HepG2 (cell line): ENCODE measurements around the gene GPR12. TPM values are rescaled to one million over a fixed set of nuclear protein-coding genes. Genes with fewer than 3 reads are reported as not detected.

ENCODE experiments used
- ATAC-seq: fragments of 200-7000 bp; cut with Tn5 transposase; 3 replicates; pipeline ENCODE4 v1.9.1; 2020; ENCODE audit warnings: mild to moderate bottlenecking, moderate library complexity
- BruUV-seq: library from RNA; stranded (reverse); fragments of 400-500 nt; replicated peaks from 2 replicates; lab custom pipeline; 2021; lab: Mats Ljungman, UMichigan
- CTCF ChIA-PET: fragments of 300-600 bp; formaldehyde crosslinking; extraction: SDS; loops from one replicate; lab custom pipeline; 2021; ENCODE audit warnings: low total read pairs, inconsistent platforms, low intra/inter-chr PET ratio; lab: Yijun Ruan, JAX
- POLR2A ChIA-PET: fragments of 350-600 bp; sonication (Branson Sonifier 250); formaldehyde crosslinking; loops from one replicate; lab custom pipeline; 2020; ENCODE audit warnings: antibody characterized with exemption, inconsistent platforms; lab: Yijun Ruan, JAX
- DNase-seq: peaks from one replicate; pipeline ENCODE4 v3.0.0-alpha.2; 2015; ENCODE audit warnings: low spot score
- FAIRE-seq: peaks from 3 replicates; lab custom pipeline; 2011; peaks lifted over from hg19 to GRCh38; lab: Jason Lieb, UNC
- H2AFZ ChIP-seq: one replicate; pipeline ENCODE4 v1.6.1; 2011; ENCODE audit warnings: low read length, inconsistent platforms
- H3K27ac ChIP-seq: fragments of 300-600 bp; 3 replicates; pipeline ENCODE4 v1.8.0; 2011; ENCODE audit warnings: mixed run types, mild to moderate bottlenecking, mixed read lengths, low read length, inconsistent platforms; ENCODE audit not compliant: insufficient read depth; ENCODE audit errors: extremely low read length
- H3K27me3 ChIP-seq, 2 experiments: fragments of 200-600 bp in 1 of 2; 2 replicates in 1 of 2; 3 replicates in 1 of 2; pipeline versions ENCODE4 v1.6.0 to v1.8.0; 2011; ENCODE audit warnings: low read length in 2 of 2, mild to moderate bottlenecking in 2 of 2, moderate library complexity in 2 of 2, inconsistent platforms in 1 of 2; ENCODE audit not compliant: insufficient read depth in 2 of 2, control insufficient read depth in 1 of 2
- H3K36me3 ChIP-seq, 2 experiments: fragments of 200-600 bp in 1 of 2; replicated peaks in 1 of 2; 2 replicates in 1 of 2; 3 replicates in 1 of 2; pipeline versions ENCODE4 v1.5.1 to v1.8.0; 2011; ENCODE audit warnings: low read length in 2 of 2, inconsistent platforms in 1 of 2; ENCODE audit not compliant: insufficient read depth in 2 of 2, control insufficient read depth in 1 of 2
- H3K4me1 ChIP-seq: 2 replicates; pipeline ENCODE4 v1.5.1; 2012; ENCODE audit warnings: low read length, inconsistent platforms; ENCODE audit not compliant: insufficient read depth
- H3K4me2 ChIP-seq: 2 replicates; pipeline ENCODE4 v1.6.0; 2011; ENCODE audit warnings: low read depth, low read length, inconsistent platforms
- H3K4me3 ChIP-seq, 3 experiments: fragments of 200-600 bp in 1 of 3; sonication (generic), shearing (Covaris generic) in 1 of 3; replicated peaks in 1 of 3; 2 replicates each; pipeline ENCODE4 v1.5.1; 2011 to 2016; ENCODE audit warnings: low read length in 3 of 3, inconsistent platforms in 2 of 3, low read depth in 2 of 3, mild to moderate bottlenecking in 2 of 3, control low read depth in 1 of 3, mixed read lengths in 1 of 3; ENCODE audit not compliant: insufficient read depth in 1 of 3
- H3K79me2 ChIP-seq: one replicate; pipeline ENCODE4 v1.6.1; 2011; ENCODE audit warnings: low read length, inconsistent platforms; ENCODE audit not compliant: insufficient read depth
- H3K9ac ChIP-seq: 2 replicates; pipeline ENCODE4 v1.6.0; 2011; ENCODE audit warnings: mild to moderate bottlenecking, low read depth, low read length, inconsistent platforms; ENCODE audit not compliant: insufficient read depth
- H3K9me3 ChIP-seq: 2 replicates; pipeline ENCODE4 v1.5.1; 2012; ENCODE audit warnings: mild to moderate bottlenecking, low read length
- H4K20me1 ChIP-seq: 2 replicates; pipeline ENCODE4 v1.6.0; 2011; ENCODE audit warnings: inconsistent platforms, mild to moderate bottlenecking, low read length, moderate library complexity; ENCODE audit not compliant: insufficient read depth
- ELF3 ChIP-seq: IDR thresholded peaks from 2 replicates; pipeline ENCODE4 v1.6.1; 2016; ENCODE audit warnings: missing genetic modification reagents, missing compliant biosample characterization
- GATAD1 ChIP-seq: IDR thresholded peaks from 2 replicates; pipeline ENCODE4 v1.6.1; 2016; ENCODE audit warnings: missing genetic modification reagents, missing compliant biosample characterization
- HIVEP1 ChIP-seq: sonication (generic); formaldehyde crosslinking; IDR thresholded peaks from 2 replicates; pipeline ENCODE4 v1.4.0; 2020; ENCODE audit warnings: mild to moderate bottlenecking, missing genetic modification reagents
- MAF1 ChIP-seq: sonication (generic); formaldehyde crosslinking; IDR thresholded peaks from 2 replicates; pipeline ENCODE4 v1.5.0; 2020; ENCODE audit warnings: missing genetic modification reagents, borderline replicate concordance
- POLR2G ChIP-seq: fragments of 200-400 bp; formaldehyde crosslinking; IDR thresholded peaks from 2 replicates; pipeline ENCODE4 v1.6.1; 2018; ENCODE audit warnings: mild to moderate bottlenecking, low read depth, low read length, moderate library complexity
- RFX3 ChIP-seq: IDR thresholded peaks from 2 replicates; pipeline ENCODE4 v1.6.1; 2016; ENCODE audit warnings: missing biosample characterization, missing genetic modification reagents
- TRIM24 ChIP-seq: sonication (generic); formaldehyde crosslinking; IDR thresholded peaks from 2 replicates; pipeline ENCODE4 v1.8.0; 2022; ENCODE audit warnings: mild to moderate bottlenecking, missing genetic modification reagents
- ZBTB8A ChIP-seq: sonication (generic); formaldehyde crosslinking; IDR thresholded peaks from 2 replicates; pipeline ENCODE4 v1.4.0; 2020; ENCODE audit warnings: mild to moderate bottlenecking, low read depth, missing genetic modification reagents, borderline replicate concordance
- ZMYM3 ChIP-seq: sonication (generic); formaldehyde crosslinking; IDR thresholded peaks from 2 replicates; pipeline ENCODE4 v1.5.1; 2020; ENCODE audit warnings: mild to moderate bottlenecking, missing genetic modification reagents
- ZNF143 ChIP-seq: sonication (generic); formaldehyde crosslinking; IDR thresholded peaks from 2 replicates; pipeline ENCODE4 v1.4.0; 2020; ENCODE audit warnings: missing genetic modification reagents
- ZNF788 ChIP-seq: sonication (generic); formaldehyde crosslinking; IDR thresholded peaks from 2 replicates; pipeline ENCODE4 v1.5.0; 2020; ENCODE audit warnings: mild to moderate bottlenecking, missing genetic modification reagents, borderline replicate concordance
- WGBS: methylation state at CpG from one replicate; pipeline ENCODE4 v1.1.6; 2017; ENCODE audit warnings: low lambda C conversion rate; 5-methylcytosine and 5-hydroxymethylcytosine counted together
- in situ Hi-C: cut with HindIII; loops from 2 replicates; pipeline ENCODE4 v1.10.0; 2017; ENCODE audit warnings: low pct_unique_long_range_greater_than_20kb; ENCODE audit not compliant: extremely low pct_ligation_motif_present
- intact Hi-C: fragments of 100-400 bp; cut with micrococcal nuclease; formaldehyde crosslinking; loops from one replicate; pipeline ENCODE4 v1.10.0; 2022; ENCODE audit not compliant: unreplicated experiment
- polyA plus RNA-seq, 8 experiments: library from polyadenylated mRNA; depleted of rRNA in 3 of 8; stranded (reverse) in 7 of 8; unstranded in 1 of 8; fragments of >200 nt; fragmentation: Illumina TruSeq in 4 of 8; extraction: Trizol in 4 of 8; gene quantifications; 2 replicates each; pipeline versions ENCODE4 v1.2.1 to v1.2.3, GENCODE V29; 2011 to 2016; ENCODE audit warnings: low read depth in 4 of 8, missing spikeins in 1 of 8, mixed read lengths in 1 of 8; ENCODE audit not compliant: insufficient read depth in 1 of 8
- total RNA-seq, 5 experiments: library from RNA; depleted of rRNA; stranded (reverse); fragments of >200 nt; fragmentation: Illumina TruSeq; extraction: Trizol; gene quantifications; 2 replicates each; pipeline ENCODE4 v1.2.3, GENCODE V29; 2016; ENCODE audit warnings: low read depth in 1 of 5
- TF ChIP-seq, protein P1 (sequence below): sonication (generic); formaldehyde crosslinking; IDR thresholded peaks from 2 replicates; pipeline ENCODE4 v1.4.0; 2020; ENCODE audit warnings: missing genetic modification reagents
- TF ChIP-seq, protein P2 (sequence below): IDR thresholded peaks from 2 replicates; pipeline ENCODE4 v1.6.1; 2016; ENCODE audit warnings: low read depth
- TF ChIP-seq, protein P3 (sequence below): sonication (generic); formaldehyde crosslinking; IDR thresholded peaks from 2 replicates; pipeline ENCODE4 v1.4.0; 2020; ENCODE audit warnings: mild to moderate bottlenecking, missing genetic modification reagents
- TF ChIP-seq, protein P4 (sequence below): sonication (generic); formaldehyde crosslinking; IDR thresholded peaks from 2 replicates; pipeline ENCODE4 v1.4.0; 2020; ENCODE audit warnings: missing genetic modification reagents

GPR12 gene
- total and polyA plus RNA-seq, 2 of the 13 experiments (the other 11 are each of a cell fraction or from before 2014, with no cell fraction given), result not detected

DNA sequence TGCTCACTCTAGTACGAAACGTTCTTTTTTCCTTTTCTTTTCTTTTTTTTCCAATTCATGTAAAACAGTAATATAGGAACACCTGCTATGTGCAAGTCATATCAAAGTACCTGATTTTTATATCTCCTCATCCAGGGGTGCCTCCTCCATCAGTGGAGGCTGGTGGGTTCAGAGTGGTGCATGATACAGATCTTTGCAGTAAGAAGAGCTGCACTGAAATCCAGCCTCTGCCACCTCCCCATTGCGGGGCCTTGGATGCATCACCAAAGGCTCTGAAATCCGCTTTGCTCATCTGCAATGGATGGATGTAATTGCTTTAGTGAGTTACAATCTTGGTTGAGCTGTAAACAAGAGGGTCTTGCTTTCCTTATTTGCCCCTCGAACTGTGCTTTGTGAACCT, 38.3 kb downstream of the GPR12 start (continued):
- no peak for TF ChIP-seq POLR2G
- TF ChIP-seq MAF1 (CRISPR knock-in tag), result no peak

DNA sequence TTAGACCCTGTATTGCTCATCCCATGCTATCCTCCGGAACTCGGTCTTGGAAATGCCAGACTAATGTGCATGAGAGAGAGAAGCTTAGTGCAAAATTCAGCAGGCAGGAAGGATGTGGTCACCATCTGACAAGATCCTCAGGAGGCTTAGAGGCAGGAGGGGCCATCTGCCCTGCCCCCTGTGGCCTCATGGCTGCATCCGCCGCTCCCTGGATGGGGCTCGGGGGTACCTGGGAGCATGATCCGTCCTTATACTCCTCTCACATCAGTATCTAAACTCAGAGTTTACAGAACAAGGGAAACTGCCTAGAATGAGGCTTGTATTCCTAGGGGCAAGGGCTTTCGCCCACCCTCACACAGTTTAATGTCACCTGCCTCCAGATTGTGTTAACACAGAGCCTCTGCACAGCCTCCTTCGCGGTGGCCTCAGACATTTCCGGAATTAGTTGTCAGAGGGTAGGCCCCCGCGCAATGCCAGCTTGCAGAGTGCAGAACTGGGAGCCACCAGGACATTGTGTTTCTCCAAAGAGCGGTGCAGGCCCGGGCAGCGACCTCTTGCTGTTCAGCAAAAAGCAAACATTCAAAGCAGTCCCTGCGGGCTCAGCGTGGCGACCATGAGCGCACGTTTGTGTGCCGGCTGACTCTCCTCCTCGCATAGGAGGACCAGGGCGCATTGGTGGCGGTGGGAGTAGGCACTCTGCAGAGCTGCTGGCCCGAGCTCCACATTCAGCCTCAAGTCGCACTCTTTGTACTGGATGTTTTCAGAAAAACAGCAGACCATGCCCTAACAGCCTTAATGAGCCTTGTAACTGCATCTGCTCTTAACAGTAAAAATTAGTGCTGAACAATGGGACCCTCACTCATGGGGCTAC, 39.1 kb downstream of the GPR12 start:
- Histone ChIP-seq H3K9me3 (no peaks in the 10 kb centered on the region), H3K4me3 (peak overlapping the region in 1 of 3 experiments; percentile 38; a peak in 1 of 6 replicates), H3K4me2 (peak overlapping the region; percentile 66), H3K79me2 (no peaks in the 10 kb centered on the region), H3K4me1 (peaks cover 14% of the 10 kb centered on the region), H3K36me3 (no peaks in the 10 kb centered on the region), H3K27ac (no peak overlapping the region), H3K9ac (no peak overlapping the region), H4K20me1 (no peaks in the 10 kb centered on the region), H3K27me3 (peaks cover 0 to 20% of the 10 kb centered on the region in 2 experiments; a peak in 2 of 5 replicates), H2AFZ (peak overlapping the region; percentile 70)
- BruUV-seq, result no TSS peak
- FAIRE-seq, result no peak
- ChIA-PET CTCF (no interaction called here), POLR2A (no interaction called here)
- ATAC-seq, result peak; percentile 94
- WGBS, result 45% methylated on average over 5 of the region's 26 CpGs
- intact Hi-C loops, result no loop called here
- no peak for DNase-seq
- in situ Hi-C loops, result no loop called here
- TF ChIP-seq, protein P1, sequence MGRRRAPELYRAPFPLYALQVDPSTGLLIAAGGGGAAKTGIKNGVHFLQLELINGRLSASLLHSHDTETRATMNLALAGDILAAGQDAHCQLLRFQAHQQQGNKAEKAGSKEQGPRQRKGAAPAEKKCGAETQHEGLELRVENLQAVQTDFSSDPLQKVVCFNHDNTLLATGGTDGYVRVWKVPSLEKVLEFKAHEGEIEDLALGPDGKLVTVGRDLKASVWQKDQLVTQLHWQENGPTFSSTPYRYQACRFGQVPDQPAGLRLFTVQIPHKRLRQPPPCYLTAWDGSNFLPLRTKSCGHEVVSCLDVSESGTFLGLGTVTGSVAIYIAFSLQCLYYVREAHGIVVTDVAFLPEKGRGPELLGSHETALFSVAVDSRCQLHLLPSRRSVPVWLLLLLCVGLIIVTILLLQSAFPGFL, result no peak
- TF ChIP-seq GATAD1 (CRISPR knock-in tag) (no peak), HIVEP1 (CRISPR knock-in tag) (no peak), RFX3 (CRISPR knock-in tag) (no peak), ZNF788 (CRISPR knock-in tag) (peak; percentile 20; the same call in 1 of the 2 replicates), ZNF143 (CRISPR knock-in tag) (no peak), TRIM24 (no peak), ELF3 (CRISPR knock-in tag) (no peak), ZBTB8A (no peak), ZMYM3 (CRISPR knock-in tag) (no peak)
- TF ChIP-seq, protein P2, sequence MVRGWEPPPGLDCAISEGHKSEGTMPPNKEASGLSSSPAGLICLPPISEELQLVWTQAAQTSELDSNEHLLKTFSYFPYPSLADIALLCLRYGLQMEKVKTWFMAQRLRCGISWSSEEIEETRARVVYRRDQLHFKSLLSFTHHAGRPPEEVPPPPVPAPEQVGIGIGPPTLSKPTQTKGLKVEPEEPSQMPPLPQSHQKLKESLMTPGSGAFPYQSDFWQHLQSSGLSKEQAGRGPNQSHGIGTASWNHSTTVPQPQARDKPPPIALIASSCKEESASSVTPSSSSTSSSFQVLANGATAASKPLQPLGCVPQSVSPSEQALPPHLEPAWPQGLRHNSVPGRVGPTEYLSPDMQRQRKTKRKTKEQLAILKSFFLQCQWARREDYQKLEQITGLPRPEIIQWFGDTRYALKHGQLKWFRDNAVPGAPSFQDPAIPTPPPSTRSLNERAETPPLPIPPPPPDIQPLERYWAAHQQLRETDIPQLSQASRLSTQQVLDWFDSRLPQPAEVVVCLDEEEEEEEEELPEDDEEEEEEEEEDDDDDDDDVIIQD (CRISPR knock-in tag), result no peak
- TF ChIP-seq, protein P3, sequence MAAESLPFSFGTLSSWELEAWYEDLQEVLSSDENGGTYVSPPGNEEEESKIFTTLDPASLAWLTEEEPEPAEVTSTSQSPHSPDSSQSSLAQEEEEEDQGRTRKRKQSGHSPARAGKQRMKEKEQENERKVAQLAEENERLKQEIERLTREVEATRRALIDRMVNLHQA (CRISPR knock-in tag), result no peak
- TF ChIP-seq, protein P4, sequence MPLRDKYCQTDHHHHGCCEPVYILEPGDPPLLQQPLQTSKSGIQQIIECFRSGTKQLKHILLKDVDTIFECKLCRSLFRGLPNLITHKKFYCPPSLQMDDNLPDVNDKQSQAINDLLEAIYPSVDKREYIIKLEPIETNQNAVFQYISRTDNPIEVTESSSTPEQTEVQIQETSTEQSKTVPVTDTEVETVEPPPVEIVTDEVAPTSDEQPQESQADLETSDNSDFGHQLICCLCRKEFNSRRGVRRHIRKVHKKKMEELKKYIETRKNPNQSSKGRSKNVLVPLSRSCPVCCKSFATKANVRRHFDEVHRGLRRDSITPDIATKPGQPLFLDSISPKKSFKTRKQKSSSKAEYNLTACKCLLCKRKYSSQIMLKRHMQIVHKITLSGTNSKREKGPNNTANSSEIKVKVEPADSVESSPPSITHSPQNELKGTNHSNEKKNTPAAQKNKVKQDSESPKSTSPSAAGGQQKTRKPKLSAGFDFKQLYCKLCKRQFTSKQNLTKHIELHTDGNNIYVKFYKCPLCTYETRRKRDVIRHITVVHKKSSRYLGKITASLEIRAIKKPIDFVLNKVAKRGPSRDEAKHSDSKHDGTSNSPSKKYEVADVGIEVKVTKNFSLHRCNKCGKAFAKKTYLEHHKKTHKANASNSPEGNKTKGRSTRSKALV (CRISPR knock-in tag), result peak; percentile 87; the same call in 1 of the 2 replicates
